Measurements from ENCODE around the gene FST. TPM values are rescaled to one million over a fixed set of nuclear protein-coding genes. Genes with fewer than 3 reads are reported as not detected.

FST gene
- total and polyA plus RNA-seq, 2 of the 13 experiments (the other 11 are each of a cell fraction or from before 2014, with no cell fraction given) = 38.6 to 136 TPM

DNA sequence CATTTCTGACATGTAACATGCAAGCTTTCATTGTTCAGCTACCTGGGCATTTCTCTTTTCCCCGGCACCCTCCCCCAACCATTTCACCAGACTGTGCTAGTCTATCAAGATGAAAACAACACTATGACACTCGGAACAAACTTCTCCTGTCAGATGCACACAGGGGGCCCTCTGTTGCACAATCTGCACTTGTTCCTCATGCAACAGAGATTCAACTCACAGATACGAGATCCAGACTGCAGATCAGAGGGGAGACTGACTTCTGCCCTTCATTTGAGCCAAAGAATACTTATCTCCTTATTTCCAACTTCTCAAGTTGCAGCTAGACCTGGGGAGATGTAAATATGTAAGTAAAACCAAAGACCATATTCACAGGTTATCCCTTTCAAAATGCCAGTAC, 15.7 kb upstream of the FST start (continued):
- TF ChIP-seq KDM4B (CRISPR knock-in tag; IDR thresholded peaks at IDR 0.05) (no peak), ZNF326 (CRISPR knock-in tag; IDR thresholded peaks at IDR 0.05; ENCODE audit: borderline replicate concordance) (no peak), GATAD2A (CRISPR knock-in tag; IDR thresholded peaks at IDR 0.05) (peak; percentile 94), ZFP62 (CRISPR knock-in tag; IDR thresholded peaks at IDR 0.05) (no peak), ARNT2 (CRISPR knock-in tag; IDR thresholded peaks at IDR 0.05; ENCODE audit: low read depth) (no peak), NFYB (CRISPR knock-in tag; IDR thresholded peaks at IDR 0.05) (no peak), ZBTB42 (CRISPR knock-in tag; IDR thresholded peaks at IDR 0.05) (no peak), ZHX1 (CRISPR knock-in tag; IDR thresholded peaks at IDR 0.05; ENCODE audit: low read depth) (no peak), SAFB2 (CRISPR knock-in tag; IDR thresholded peaks at IDR 0.05; ENCODE audit: borderline replicate concordance, low read depth) (no peak), ZBTB40 (IDR thresholded peaks at IDR 0.05) (no peak), ZBTB40 (CRISPR knock-in tag; IDR thresholded peaks at IDR 0.05) (no peak), ZNF766 (CRISPR knock-in tag; IDR thresholded peaks at IDR 0.05; ENCODE audit: borderline replicate concordance) (no peak), TIGD3 (CRISPR knock-in tag; IDR thresholded peaks at IDR 0.05; ENCODE audit: borderline replicate concordance) (no peak), SMARCC2 (IDR thresholded peaks at IDR 0.05) (no peak), KLF6 (CRISPR knock-in tag; IDR thresholded peaks at IDR 0.05) (no peak), FOXA3 (CRISPR knock-in tag; IDR thresholded peaks at IDR 0.05) (peak; percentile 83), ELF4 (CRISPR knock-in tag; IDR thresholded peaks at IDR 0.05; ENCODE audit: borderline replicate concordance) (no peak)
- TF ChIP-seq, protein P1, sequence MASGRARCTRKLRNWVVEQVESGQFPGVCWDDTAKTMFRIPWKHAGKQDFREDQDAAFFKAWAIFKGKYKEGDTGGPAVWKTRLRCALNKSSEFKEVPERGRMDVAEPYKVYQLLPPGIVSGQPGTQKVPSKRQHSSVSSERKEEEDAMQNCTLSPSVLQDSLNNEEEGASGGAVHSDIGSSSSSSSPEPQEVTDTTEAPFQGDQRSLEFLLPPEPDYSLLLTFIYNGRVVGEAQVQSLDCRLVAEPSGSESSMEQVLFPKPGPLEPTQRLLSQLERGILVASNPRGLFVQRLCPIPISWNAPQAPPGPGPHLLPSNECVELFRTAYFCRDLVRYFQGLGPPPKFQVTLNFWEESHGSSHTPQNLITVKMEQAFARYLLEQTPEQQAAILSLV (CRISPR knock-in tag; IDR thresholded peaks at IDR 0.05; ENCODE audit: borderline replicate concordance) = no peak

Data from HepG2 (cell line).